ENCODE results near the gene RBM33.

The RBM33 gene

DNA sequence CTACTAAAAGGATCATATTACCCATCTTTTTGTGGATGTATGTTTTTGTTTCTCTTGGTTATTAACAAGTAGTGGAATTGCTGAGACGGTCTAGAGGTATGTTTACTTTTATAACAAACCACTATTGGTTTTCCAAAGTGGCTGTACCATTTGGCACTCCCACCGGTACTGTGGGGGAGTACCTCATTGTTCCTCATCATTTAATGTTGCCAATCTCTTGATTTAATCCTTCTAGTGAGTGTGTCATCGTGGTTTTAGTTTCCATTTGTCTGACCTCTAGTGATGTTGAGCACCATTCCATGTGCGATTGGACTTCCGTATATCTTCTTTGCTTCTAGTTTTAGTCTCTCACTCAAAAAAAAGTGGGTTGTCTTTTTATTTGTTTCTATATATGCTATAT, 50.4 kb downstream of the RBM33 start:
- no peak for DNase-seq (ENCODE audit: low spot score)

DNA sequence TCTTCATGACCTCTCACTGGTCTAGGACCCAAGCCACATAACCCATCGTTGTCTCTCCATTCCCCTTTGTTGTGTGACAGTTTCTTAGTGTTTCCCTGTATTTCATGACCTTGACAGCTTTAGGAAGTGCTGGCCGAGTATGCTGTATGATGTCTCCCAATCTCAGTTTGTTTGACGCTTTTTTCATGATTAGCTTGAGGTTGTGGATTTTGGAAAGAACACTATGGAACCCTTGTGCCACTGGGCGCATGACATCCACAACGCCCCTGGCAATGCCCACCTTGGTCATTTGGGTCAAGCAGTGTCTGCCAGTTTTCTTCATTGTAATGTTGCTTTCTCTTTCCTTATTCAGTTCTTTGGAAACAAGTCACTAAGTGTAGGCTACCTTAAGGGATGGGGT, 52.3 kb downstream of the RBM33 start:
- no peak for DNase-seq (ENCODE audit: low spot score)

DNA sequence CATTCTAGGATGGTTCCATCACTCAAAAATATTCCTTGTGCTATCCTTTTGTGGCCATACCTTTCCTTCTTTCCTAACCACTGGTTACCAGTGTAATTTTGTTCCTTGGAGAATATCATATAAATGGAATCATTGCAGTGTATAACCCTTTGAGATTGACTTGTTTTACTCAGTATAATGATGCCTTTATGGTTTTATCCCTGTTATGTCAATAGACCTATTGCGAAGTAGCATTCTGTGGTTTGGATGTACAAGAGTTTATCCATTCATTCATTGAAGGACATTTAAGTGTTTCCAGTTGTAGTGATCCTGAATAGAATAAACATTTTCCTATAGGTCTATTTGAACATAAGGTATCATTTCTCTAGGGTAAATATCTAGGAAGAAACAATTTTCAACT, 54.2 kb downstream of the RBM33 start:
- no peak for DNase-seq (ENCODE audit: low spot score)

DNA sequence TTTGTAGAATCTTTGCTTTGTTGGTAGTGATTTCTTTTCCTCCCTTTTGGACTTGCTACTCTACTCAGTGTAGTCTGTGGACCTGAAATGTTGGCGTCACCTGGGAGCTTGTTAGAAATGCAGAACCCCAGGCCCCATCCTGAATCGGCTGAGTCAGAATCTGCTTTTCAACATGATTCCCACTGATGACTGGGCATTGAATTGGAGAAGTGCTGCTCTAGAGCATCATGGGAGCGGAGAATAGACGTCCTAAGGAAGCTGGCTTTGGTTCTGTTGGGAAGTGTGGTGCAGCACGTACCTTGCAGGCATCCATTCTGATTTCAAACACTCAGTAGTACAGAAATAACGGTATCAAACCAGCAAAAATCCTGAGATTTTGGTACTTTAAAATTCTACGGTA, 54.7 kb downstream of the RBM33 start:
- DNase-seq (ENCODE audit: low spot score): no peak

DNA sequence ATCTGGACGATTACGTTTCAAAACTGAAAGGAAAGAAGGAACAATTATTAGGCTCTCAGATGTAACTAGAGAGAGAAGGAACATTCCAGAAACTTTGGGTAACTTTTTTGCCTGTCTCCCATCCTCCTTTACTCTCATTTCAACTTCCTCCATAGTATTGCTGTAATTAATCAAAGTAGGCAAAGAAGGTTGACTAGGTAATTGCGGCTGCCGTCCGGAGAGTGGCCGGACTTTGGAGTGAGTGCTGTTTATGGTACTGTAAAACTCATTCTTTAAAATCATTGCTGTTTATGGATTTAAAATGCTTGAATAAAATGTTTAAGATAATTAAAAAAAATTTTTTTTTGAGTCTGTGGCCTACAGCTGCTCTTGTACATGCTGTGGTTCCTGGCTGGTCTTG, 56.4 kb downstream of the RBM33 start:
- no peak for DNase-seq (ENCODE audit: low spot score)

DNA sequence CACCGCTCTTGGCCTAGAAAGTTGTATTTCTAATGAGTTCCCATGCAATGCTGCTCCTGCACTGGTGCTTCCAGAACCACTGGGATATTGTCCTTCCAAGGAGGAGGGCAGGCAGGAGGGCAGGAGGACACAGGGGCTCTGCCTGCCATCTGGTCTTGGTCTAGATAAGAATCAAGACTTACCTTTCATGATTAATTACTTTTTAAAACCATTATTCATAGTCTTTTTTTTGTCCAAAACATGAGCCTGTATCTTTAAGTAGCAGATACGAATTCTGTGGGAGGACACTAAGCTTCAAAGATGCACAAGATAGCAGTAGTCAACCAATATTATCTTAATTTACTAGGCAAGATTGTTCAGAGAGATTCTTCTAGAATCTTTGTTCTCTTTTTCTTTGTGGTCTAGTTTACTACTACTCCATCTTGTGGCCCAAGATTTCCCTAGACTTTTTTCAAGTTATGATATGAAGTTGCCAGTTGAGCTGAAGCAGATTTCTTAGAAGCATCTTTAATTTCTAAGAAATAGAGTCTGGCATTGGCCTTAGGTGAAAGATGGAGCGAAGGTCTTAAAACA, 57.6 kb downstream of the RBM33 start:
- DNase-seq (ENCODE audit: low spot score): no peak

DNA sequence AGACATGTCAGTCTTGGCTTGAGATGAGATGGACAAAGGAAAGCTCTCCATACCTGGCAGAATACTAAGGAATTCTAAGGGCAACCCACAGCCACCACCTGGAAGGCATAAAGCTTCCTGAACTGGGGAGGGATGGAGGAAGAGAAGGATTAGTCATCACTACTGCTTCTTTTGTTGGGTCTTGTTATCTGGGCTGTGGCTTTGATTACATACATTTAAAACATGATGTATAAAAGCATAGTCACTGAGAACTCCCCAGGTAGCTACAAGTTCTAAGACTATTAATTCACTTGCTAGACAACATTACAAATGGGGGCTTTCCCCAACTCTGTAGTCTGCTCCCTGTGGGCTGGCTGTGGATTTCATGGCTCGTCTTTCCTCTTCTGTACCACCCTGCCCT, 58.2 kb downstream of the RBM33 start:
- no peak for DNase-seq (ENCODE audit: low spot score)

DNA sequence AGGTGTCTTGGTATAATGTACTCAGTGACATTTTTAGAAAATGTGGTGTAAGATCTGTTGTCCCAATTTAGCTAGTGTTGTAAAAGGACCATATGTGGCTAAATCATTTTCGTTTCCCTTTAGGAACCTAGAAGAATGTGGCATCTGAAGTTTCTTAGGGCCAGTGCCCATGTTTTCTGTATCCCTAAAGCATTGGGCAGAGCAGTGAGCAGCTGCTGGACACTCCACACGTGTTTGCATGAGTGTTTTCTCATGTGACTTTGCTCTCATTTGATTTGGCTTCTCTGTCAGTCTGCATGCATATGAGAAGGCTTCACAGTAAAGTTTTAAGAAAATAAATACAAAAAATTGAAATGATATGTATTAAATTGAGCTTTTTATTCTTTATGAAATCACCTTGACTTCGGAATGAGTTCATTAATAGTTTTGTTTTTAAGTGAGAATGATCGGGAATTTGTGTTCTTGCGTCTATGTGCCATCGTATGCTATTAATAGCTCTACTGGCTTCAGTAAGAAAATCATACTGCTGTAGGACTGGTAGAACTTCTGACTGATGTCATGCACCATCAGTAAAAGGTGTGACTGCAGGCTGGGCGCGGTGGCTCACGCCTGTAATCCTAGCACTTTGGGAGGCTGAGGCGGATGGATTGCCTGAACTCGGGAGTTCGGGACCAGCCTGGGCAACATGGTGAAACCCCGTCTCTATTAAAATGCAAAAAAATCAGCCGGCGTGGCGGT, 61.3 kb downstream of the RBM33 start:
- no peak for DNase-seq (ENCODE audit: low spot score)

DNA sequence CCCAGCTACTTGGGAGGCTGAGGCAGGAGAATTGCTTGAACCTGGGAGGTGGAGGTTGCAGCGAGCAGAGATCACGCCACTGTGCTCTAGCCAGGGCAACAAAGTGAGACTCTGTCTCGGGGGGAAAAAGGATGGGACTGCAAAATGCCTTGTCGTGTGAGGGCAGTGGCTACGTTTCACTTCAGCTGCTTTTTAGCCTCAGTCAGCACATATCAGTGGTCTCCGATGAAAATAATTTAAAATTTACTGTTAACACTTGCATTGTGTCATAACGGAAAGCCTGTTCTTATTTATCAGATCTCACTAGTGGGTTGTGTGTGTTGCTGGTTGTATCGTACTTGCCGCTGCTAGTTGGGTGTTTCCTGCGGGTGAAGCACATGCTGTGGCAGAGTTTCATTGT, 61.9 kb downstream of the RBM33 start:
- DNase-seq (ENCODE audit: low spot score): no peak

DNA sequence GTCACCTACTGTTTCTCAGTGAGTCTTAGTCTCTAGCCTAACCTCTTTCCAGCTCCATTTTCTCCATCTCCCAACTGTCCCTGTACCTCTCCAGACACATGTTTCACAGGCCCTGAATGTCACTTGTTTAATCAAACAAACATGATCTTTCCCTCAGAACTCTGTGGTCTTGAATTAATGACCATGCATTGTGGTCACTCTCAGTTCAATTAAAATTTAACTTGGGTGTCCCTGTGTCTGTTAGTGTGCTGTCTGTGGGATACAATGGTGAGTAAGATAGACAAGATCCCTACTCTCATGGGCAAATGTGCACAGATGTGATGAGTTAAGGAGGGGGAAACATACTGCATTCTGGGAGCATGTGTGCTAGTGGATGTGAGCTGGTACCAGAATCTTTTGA, 65.0 kb downstream of the RBM33 start:
- no peak for DNase-seq (ENCODE audit: low spot score)

DNA sequence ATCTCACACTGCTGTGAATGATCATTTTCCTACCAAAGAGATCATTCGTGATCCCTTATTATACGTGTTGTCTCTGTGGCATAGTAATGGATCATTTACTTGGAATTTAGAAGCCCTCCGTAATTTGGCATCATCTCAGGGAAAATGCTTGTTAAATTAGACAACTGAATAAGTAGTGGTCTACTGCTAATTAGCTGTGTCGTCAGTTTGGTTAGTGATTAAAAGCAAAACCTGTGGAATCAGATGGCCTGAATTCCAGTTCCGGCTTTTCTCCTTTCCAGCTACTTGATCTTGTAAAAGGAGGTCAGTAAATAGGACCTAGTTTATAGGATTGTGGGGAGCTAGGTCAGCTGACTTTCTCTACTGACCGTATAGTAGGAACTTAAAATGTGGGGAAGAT, 65.6 kb downstream of the RBM33 start:
- no peak for DNase-seq (ENCODE audit: low spot score)

DNA sequence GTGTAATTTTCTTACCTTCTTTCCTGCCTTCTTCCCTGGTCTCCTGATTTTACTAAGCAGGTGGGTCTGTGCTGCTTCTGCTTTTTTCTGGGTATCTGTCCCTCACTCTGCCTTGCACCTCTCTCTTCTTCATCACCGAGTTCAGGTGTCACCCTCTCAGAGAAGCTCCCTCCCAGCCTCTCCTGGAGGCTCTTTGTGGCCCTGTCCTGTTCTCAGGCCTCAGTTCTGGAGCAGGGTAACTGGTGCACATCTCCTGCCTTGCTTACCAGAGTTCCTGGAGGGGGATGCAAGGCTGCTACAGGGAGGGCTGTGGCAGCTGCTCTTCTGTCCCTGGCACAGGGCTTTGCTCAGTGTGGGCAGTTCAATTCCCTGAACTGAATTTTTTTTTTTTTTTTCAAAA, 66.1 kb downstream of the RBM33 start:
- DNase-seq (ENCODE audit: low spot score): no peak

DNA sequence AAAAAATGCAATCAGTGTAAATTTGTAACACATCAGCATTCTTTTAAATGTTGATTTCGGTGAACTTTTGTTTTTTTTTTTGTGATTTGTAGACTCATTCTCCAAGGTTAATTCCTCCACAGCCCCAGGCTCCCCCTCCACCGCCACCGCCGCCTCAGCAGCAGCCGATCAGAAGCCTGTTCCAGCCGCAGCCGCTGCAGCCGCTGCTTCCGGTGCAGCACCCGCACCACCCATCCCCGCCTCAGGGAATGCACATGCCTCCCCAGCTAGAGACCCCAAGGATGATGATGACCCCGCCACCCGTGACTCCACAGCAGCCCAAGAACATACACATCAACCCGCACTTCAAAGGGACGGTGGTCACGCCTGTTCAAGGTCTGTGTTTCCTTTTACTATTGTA, 66.6 kb downstream of the RBM33 start:
- no peak for DNase-seq (ENCODE audit: low spot score)

DNA sequence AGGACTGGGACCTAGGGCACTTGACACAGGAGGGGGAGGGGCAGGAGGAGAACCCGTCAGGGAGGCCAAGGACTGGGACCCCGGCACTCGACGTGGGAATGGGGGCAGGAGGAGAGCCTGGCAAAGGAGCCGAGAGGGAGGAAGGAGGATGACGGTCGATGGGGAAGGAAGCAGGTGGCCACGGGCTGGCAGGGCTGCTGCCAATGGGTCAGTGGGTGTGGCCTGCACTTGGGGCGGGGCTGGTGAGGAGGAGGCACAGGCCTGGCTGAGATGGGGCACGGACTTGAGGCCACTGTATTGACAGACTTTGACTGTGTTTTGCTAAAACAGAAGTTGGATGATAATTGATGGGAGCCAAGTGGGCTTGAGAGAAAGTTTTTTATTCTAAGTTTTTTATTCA, 68.9 kb downstream of the RBM33 start:
- no peak for DNase-seq (ENCODE audit: low spot score)

DNA sequence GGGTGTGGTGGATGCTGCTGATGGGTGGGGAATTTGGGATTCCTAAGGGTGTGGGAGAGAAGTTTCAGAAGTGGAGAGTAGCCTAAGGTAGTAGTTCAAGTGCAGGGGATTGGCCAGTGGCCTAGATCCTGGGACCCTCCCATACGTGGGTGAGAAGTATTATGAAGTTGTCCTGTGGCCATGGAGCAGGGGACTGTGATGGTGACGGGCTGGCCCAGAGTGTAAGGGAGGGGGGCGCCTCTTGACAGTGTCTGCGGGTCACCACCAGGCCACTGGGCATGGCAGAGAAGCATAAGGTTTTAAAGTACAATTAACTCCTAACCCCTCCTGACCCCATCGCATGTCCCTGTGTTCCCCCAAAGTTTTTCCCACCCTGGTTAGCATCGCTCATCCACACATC, 70.2 kb downstream of the RBM33 start:
- no peak for DNase-seq (ENCODE audit: low spot score)

DNA sequence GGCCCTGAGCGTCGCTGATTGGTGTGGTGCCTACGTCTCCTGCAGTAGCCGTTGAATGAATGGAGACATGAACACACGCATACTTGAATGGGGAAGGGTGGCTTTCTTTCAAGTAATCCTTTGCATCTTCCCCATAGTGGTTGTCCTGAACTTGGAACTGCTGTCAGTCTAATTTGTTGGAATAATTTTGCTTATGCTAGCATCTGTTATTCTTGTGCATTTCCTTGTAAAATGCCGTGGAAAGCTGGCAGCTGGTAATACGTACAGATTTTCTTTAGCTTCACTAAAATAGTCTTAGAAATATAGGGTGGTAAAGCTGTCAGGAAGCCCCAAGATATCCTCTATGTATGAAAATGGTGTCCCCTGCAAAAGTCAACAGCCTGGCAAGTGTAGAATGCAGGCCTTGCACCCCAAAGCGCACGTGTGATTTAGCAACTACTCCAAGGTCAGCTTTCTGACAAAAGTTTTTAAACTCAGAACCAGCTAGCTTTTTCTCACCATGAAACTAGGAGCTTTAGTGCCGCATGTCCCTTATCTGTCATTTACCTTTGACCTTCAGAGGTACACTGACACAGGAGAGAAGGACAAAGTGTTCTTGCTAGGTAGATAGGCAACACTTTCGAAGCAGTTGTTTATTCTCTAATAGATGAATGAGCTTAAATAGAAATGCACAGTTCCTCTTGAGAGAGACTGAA, 70.8 kb downstream of the RBM33 start:
- no peak for DNase-seq (ENCODE audit: low spot score)

DNA sequence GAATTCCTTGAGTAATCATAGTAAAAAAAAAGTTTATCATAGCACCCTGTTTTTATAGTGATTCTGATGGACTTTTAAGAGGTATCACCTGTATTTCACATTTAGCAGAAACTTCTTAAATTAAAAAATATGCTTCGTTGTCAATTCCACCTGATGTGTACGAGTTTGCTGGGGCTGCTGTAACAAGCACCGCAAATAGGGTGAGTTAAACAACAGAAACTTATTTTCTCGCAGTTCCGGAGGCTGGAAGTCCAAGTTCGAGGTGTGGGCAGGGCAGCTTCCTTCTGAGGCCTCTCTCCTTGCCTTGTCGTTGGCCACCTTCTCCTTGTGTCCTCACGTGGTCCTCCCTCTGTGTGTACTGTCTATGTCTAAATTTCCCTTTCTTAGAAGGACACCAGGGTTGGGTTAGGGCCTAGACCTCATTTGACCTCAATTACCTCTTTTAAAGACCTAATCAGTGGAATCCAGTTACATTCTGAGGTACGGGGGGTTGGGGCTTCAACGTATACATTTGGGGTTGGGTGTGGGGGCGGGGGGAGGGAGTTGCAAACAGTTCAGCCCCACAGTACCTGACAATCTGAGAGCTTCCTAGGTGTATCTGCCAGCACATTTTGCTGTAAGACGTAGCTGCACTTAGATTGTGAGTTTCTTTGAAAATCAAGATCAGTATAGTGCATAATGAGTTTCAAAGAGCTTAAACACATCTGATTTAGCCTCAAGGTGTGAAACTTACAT, 72.7 kb downstream of the RBM33 start:
- no peak for DNase-seq (ENCODE audit: low spot score)

DNA sequence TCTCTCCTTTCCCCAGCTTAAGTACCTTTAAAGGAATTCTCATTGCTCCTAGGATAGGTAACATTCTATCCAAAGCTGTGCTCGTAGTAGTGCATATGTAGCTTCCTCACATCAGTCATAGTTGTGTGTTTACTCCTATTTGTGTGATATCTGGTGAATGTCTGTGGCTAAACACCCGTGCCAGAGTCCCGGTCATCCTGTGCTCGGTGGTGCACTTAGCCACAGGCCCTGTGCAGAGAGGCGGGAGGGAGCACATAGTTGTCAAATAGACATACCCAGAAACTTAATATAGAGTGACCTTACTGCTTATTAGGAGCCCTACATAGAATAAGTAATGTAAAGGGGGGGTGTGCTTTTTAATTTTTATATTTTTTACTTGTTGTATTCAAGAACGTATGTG, 76.6 kb downstream of the RBM33 start:
- DNase-seq (ENCODE audit: low spot score): no peak

DNA sequence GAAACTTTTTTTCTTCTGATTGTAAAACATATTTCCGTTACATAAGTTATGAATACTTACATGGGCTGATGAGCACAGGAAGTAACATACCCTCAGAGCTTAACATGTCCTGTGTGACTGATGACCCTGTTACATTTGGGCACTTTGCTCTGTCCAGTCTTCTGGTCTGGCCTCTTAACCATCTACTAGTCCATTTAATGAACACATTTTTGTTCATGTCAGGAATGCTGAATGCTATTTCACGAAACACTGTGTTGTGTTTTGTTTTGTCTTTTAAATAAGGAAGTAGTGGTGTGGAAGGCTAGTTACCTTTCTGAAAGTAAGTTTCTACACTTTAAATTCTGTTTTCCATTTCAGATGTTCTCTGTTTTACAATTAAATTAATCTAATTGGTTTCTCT, 77.7 kb downstream of the RBM33 start:
- no peak for DNase-seq (ENCODE audit: low spot score)

DNA sequence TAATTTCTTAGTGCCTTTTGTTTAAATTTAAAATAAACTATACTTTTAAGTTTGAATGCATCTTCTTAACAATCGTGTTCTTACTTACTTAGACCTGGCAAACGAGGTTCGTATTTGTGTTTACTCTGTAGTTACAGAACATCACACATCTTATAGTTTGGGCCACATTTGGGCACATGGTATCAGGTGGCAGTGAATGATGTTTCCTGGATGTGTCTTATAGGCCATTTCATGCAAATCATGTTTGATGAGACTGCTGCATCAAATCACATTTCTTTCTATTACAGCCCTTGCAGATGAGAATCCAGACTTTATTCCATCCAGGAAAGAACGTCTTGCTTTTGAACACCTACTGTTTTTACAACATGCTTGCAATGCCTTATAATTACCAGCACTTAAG, 78.5 kb downstream of the RBM33 start:
- no peak for DNase-seq (ENCODE audit: low spot score)

DNA sequence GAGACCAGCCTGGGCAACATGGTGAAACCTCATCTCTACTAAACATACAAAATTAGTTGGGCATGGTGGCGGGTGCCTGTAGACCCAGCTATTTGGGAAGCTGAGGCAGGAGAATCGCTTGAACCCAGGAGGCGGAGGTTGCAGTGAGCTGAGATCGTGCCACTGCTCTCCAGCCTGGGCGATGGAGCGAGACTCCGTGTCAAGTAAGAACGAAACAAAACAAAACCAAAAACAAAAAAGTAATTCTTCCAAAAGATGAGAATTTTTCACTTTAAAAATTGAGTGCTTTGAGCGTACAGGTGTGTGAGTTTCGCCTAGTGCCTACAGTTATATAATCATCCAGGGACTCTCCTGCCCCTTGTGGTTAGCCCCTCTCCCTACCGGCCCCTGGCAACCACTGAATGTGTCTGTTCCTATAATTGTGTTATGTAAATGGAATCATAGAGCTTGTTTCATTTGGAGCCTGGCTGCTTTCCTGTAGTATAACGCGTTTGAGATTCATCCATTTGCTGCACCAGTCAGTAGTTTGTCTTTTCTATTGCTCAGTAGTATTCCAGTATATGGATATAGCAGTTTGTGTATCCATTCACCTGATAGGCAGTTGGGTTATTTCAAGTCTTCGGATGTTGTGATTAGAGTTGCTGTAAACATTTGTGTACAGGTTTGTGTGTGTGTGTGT, 80.0 kb downstream of the RBM33 start:
- no peak for DNase-seq (ENCODE audit: low spot score)

DNA sequence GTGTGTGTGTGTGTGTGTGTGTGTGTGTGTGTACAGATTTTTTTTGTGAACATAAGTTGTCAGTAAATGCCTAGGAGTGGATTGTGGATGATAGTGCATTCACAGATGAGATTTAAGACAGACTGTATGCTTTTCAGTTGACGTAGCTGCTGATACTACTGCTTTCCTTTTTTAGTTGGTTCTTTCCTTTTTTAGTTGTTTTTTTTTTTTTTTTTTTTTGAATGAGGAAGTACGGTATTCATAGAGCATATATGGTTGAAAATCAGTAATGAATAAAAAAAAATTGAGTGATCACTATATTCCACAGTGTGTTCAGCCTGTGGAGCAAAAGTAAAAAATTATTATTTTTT, 80.5 kb downstream of the RBM33 start:
- DNase-seq (ENCODE audit: low spot score): no peak

DNA sequence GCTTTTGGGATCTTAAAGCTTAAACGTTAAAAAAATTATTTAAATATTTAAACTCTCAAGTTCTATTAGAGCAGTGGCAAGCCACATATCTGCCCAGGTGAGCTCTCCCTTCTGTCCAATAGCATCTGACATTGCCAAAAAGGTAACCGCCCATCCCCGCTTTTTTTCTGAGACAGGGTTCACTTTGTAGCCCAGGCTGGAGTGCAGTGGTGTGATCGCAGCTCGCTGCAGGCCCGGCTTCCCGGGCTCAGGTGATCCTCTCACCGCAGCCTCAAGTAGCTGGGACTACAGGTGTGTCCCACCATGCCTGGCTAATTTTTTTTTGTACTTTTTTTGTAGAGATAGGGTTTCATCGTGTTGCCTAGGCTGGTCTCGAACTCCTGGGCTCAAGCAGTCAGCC, 83.2 kb downstream of the RBM33 start:
- no peak for DNase-seq (ENCODE audit: low spot score)
